HepG2 (cell line): ENCODE data around the gene IL17F. TPM values are rescaled to one million over a fixed set of nuclear protein-coding genes. Genes with fewer than 3 reads are reported as not detected.
A peak's percentile ranks its signal among the peaks of the same experiment; 100 is the strongest.

Experiments used
- ATAC-seq: fragments of 200-7000 bp; cut with Tn5 transposase; 3 replicates; pipeline ENCODE4 v1.9.1; 2020; ENCODE audit warnings: mild to moderate bottlenecking, moderate library complexity
- BruUV-seq: library from RNA; stranded (reverse); fragments of 400-500 nt; replicated peaks from 2 replicates; lab custom pipeline; 2021; lab: Mats Ljungman, UMichigan
- CTCF ChIA-PET: fragments of 300-600 bp; formaldehyde crosslinking; extraction: SDS; loops from one replicate; lab custom pipeline; 2021; ENCODE audit warnings: low total read pairs, inconsistent platforms, low intra/inter-chr PET ratio; lab: Yijun Ruan, JAX
- POLR2A ChIA-PET: fragments of 350-600 bp; sonication (Branson Sonifier 250); formaldehyde crosslinking; loops from one replicate; lab custom pipeline; 2020; ENCODE audit warnings: antibody characterized with exemption, inconsistent platforms; lab: Yijun Ruan, JAX
- DNase-seq: peaks from one replicate; pipeline ENCODE4 v3.0.0-alpha.2; 2015; ENCODE audit warnings: low spot score
- FAIRE-seq: peaks from 3 replicates; lab custom pipeline; 2011; peaks lifted over from hg19 to GRCh38; lab: Jason Lieb, UNC
- H2AFZ ChIP-seq: one replicate; pipeline ENCODE4 v1.6.1; 2011; ENCODE audit warnings: low read length, inconsistent platforms
- H3K27ac ChIP-seq: fragments of 300-600 bp; 3 replicates; pipeline ENCODE4 v1.8.0; 2011; ENCODE audit warnings: mixed run types, mild to moderate bottlenecking, mixed read lengths, low read length, inconsistent platforms; ENCODE audit not compliant: insufficient read depth; ENCODE audit errors: extremely low read length
- H3K27me3 ChIP-seq, 2 experiments: fragments of 200-600 bp in 1 of 2; 2 replicates in 1 of 2; 3 replicates in 1 of 2; pipeline versions ENCODE4 v1.6.0 to v1.8.0; 2011; ENCODE audit warnings: low read length in 2 of 2, mild to moderate bottlenecking in 2 of 2, moderate library complexity in 2 of 2, inconsistent platforms in 1 of 2; ENCODE audit not compliant: insufficient read depth in 2 of 2, control insufficient read depth in 1 of 2
- H3K36me3 ChIP-seq, 2 experiments: fragments of 200-600 bp in 1 of 2; replicated peaks in 1 of 2; 2 replicates in 1 of 2; 3 replicates in 1 of 2; pipeline versions ENCODE4 v1.5.1 to v1.8.0; 2011; ENCODE audit warnings: low read length in 2 of 2, inconsistent platforms in 1 of 2; ENCODE audit not compliant: insufficient read depth in 2 of 2, control insufficient read depth in 1 of 2
- H3K4me1 ChIP-seq: 2 replicates; pipeline ENCODE4 v1.5.1; 2012; ENCODE audit warnings: low read length, inconsistent platforms; ENCODE audit not compliant: insufficient read depth
- H3K4me2 ChIP-seq: 2 replicates; pipeline ENCODE4 v1.6.0; 2011; ENCODE audit warnings: low read depth, low read length, inconsistent platforms
- H3K4me3 ChIP-seq, 3 experiments: fragments of 200-600 bp in 1 of 3; sonication (generic), shearing (Covaris generic) in 1 of 3; replicated peaks in 1 of 3; 2 replicates each; pipeline ENCODE4 v1.5.1; 2011 to 2016; ENCODE audit warnings: low read length in 3 of 3, inconsistent platforms in 2 of 3, low read depth in 2 of 3, mild to moderate bottlenecking in 2 of 3, control low read depth in 1 of 3, mixed read lengths in 1 of 3; ENCODE audit not compliant: insufficient read depth in 1 of 3
- H3K79me2 ChIP-seq: one replicate; pipeline ENCODE4 v1.6.1; 2011; ENCODE audit warnings: low read length, inconsistent platforms; ENCODE audit not compliant: insufficient read depth
- H3K9ac ChIP-seq: 2 replicates; pipeline ENCODE4 v1.6.0; 2011; ENCODE audit warnings: mild to moderate bottlenecking, low read depth, low read length, inconsistent platforms; ENCODE audit not compliant: insufficient read depth
- H3K9me3 ChIP-seq: 2 replicates; pipeline ENCODE4 v1.5.1; 2012; ENCODE audit warnings: mild to moderate bottlenecking, low read length
- H4K20me1 ChIP-seq: 2 replicates; pipeline ENCODE4 v1.6.0; 2011; ENCODE audit warnings: inconsistent platforms, mild to moderate bottlenecking, low read length, moderate library complexity; ENCODE audit not compliant: insufficient read depth
- FOXO4 ChIP-seq: sonication (generic); formaldehyde crosslinking; conservative IDR thresholded peaks from 2 replicates; pipeline ENCODE4 v1.8.1; 2023; ENCODE audit warnings: missing genetic modification reagents
- GTF2F1 ChIP-seq: fragments of 150-350 bp; IDR thresholded peaks from 2 replicates; pipeline ENCODE4 v1.6.1; 2014; ENCODE audit warnings: low read length
- MED1 ChIP-seq: sonication (generic); formaldehyde crosslinking; IDR thresholded peaks from 2 replicates; pipeline ENCODE4 v1.4.0; 2020; ENCODE audit warnings: missing genetic modification reagents
- NAIF1 ChIP-seq: sonication (generic); formaldehyde crosslinking; IDR thresholded peaks from 2 replicates; pipeline ENCODE4 v1.5.0; 2020; ENCODE audit warnings: mild to moderate bottlenecking, missing genetic modification reagents, borderline replicate concordance
- PPARG ChIP-seq: conservative IDR thresholded peaks from 2 replicates; pipeline ENCODE4 v1.6.1; 2016; ENCODE audit warnings: missing biosample characterization, missing genetic modification reagents
- REST ChIP-seq, 2 experiments: IDR thresholded peaks; 2 replicates each; pipeline ENCODE4 v1.6.1; 2011 to 2012; ENCODE audit warnings: low read length in 2 of 2, borderline replicate concordance in 1 of 2, low read depth in 1 of 2, mild to moderate bottlenecking in 1 of 2, moderate library complexity in 1 of 2
- SMARCE1 ChIP-seq: fragments of 450-650 bp; IDR thresholded peaks from 2 replicates; pipeline ENCODE4 v1.6.1; 2017; ENCODE audit warnings: borderline replicate concordance
- STAT6 ChIP-seq: sonication (generic); formaldehyde crosslinking; IDR thresholded peaks from 2 replicates; pipeline ENCODE4 v1.4.0; 2020; ENCODE audit warnings: missing genetic modification reagents, mild to moderate bottlenecking, borderline replicate concordance
- TGIF2 ChIP-seq: IDR thresholded peaks from 2 replicates; pipeline ENCODE4 v1.6.1; 2016; ENCODE audit warnings: control low read depth, missing compliant biosample characterization
- TSC22D2 ChIP-seq: sonication (generic); formaldehyde crosslinking; IDR thresholded peaks from 2 replicates; pipeline ENCODE4 v1.5.1; 2020; ENCODE audit warnings: missing genetic modification reagents, mild to moderate bottlenecking, borderline replicate concordance
- ZBTB49 ChIP-seq: sonication (generic); formaldehyde crosslinking; IDR thresholded peaks from 2 replicates; pipeline ENCODE4 v1.4.0; 2020; ENCODE audit warnings: missing genetic modification reagents, borderline replicate concordance
- ZNF576 ChIP-seq: sonication (generic); formaldehyde crosslinking; IDR thresholded peaks from 2 replicates; pipeline ENCODE4 v1.4.0; 2020; ENCODE audit warnings: mild to moderate bottlenecking, missing genetic modification reagents
- ZNF780A ChIP-seq: sonication (generic); formaldehyde crosslinking; IDR thresholded peaks from 2 replicates; pipeline ENCODE4 v1.8.0; 2022; ENCODE audit warnings: mild to moderate bottlenecking, missing genetic modification reagents, moderate library complexity
- WGBS: methylation state at CpG from one replicate; pipeline ENCODE4 v1.1.6; 2017; ENCODE audit warnings: low lambda C conversion rate; 5-methylcytosine and 5-hydroxymethylcytosine counted together
- in situ Hi-C: cut with HindIII; loops from 2 replicates; pipeline ENCODE4 v1.10.0; 2017; ENCODE audit warnings: low pct_unique_long_range_greater_than_20kb; ENCODE audit not compliant: extremely low pct_ligation_motif_present
- intact Hi-C: fragments of 100-400 bp; cut with micrococcal nuclease; formaldehyde crosslinking; loops from one replicate; pipeline ENCODE4 v1.10.0; 2022; ENCODE audit not compliant: unreplicated experiment
- polyA plus RNA-seq, 8 experiments: library from polyadenylated mRNA; depleted of rRNA in 3 of 8; stranded (reverse) in 7 of 8; unstranded in 1 of 8; fragments of >200 nt; fragmentation: Illumina TruSeq in 4 of 8; extraction: Trizol in 4 of 8; gene quantifications; 2 replicates each; pipeline versions ENCODE4 v1.2.1 to v1.2.3, GENCODE V29; 2011 to 2016; ENCODE audit warnings: low read depth in 4 of 8, missing spikeins in 1 of 8, mixed read lengths in 1 of 8; ENCODE audit not compliant: insufficient read depth in 1 of 8
- total RNA-seq, 5 experiments: library from RNA; depleted of rRNA; stranded (reverse); fragments of >200 nt; fragmentation: Illumina TruSeq; extraction: Trizol; gene quantifications; 2 replicates each; pipeline ENCODE4 v1.2.3, GENCODE V29; 2016; ENCODE audit warnings: low read depth in 1 of 5

Gene IL17F
- total and polyA plus RNA-seq, 2 of the 13 experiments (the other 11 are each of a cell fraction or from before 2014, with no cell fraction given) = not detected

GRCh38 chr6:52249078-52249477 lies 4.8 kb upstream of the IL17F start:
- peak; percentile 4 for FAIRE-seq
- H3K27me3 ChIP-seq = peaks cover 0 to 8% of the 10 kb centered on the region in 2 experiments; a peak in 4 of 5 replicates
- H3K79me2 ChIP-seq = no peaks in the 10 kb centered on the region
- H3K4me1 ChIP-seq = peaks cover 66% of the 10 kb centered on the region
- peak overlapping the region; percentile 33 for H3K4me2 ChIP-seq
- POLR2A ChIA-PET = no interaction called here
- in situ Hi-C loops (no loop called here), intact Hi-C loops (no loop called here)
- WGBS = 3% methylated on average over 2 of the region's 2 CpGs
- no TSS peak for BruUV-seq
- no peak overlapping the region for H3K4me3 ChIP-seq
- H3K27ac ChIP-seq = no peak overlapping the region
- H4K20me1 ChIP-seq = no peaks in the 10 kb centered on the region
- H3K9me3 ChIP-seq = no peaks in the 10 kb centered on the region
- no peaks in the 10 kb centered on the region for H3K36me3 ChIP-seq
- peak; percentile 59 for DNase-seq
- no peak overlapping the region for H3K9ac ChIP-seq
- no peak overlapping the region for H2AFZ ChIP-seq
- peak; percentile 36 for ATAC-seq
- CTCF ChIA-PET = no interaction called here
- no peak for TF ChIP-seq ZNF780A (CRISPR knock-in tag)
- peak; percentile 47; the same call in 1 of the 2 replicates for TF ChIP-seq NAIF1 (CRISPR knock-in tag)
- TF ChIP-seq REST (IDR thresholded peaks at IDR 0.05; ENCODE audit: borderline replicate concordance in 1 of 2, low read depth in 1 of 2, low read length in 2 of 2) = no peak
- no peak for TF ChIP-seq STAT6 (CRISPR knock-in tag)
- no peak for TF ChIP-seq FOXO4 (CRISPR knock-in tag)
- peak; percentile 88 for TF ChIP-seq PPARG (CRISPR knock-in tag)
- TF ChIP-seq TGIF2 = no peak
- TF ChIP-seq GTF2F1 = no peak
- TF ChIP-seq SMARCE1 = no peak
- no peak for TF ChIP-seq ZBTB49
- 0 out of 2 replicates have a peak, but pooled peaks have one; percentile 37 for TF ChIP-seq MED1 (CRISPR knock-in tag)
- no peak for TF ChIP-seq ZNF576 (CRISPR knock-in tag)
- TF ChIP-seq TSC22D2 (CRISPR knock-in tag) = no peak
